ENCODE results near the gene TAF3.

TAF3 gene

GRCh38 chr10:8034466-8035005 lies 216.2 kb downstream of the TAF3 start:
- ATAC-seq (no peak), DNase-seq (no peak)

- ATAC-seq (peak; percentile 37), DNase-seq (no peak)
Measured at GRCh38 chr10:8035006-8035640, 216.8 kb downstream of the TAF3 start.

- ATAC-seq (no peak), DNase-seq (no peak)
Measured at GRCh38 chr10:8035641-8036470, 217.6 kb downstream of the TAF3 start.

GRCh38 chr10:8036506-8037198 lies 218.3 kb downstream of the TAF3 start:
- ATAC-seq (no peak), DNase-seq (no peak)

GRCh38 chr10:8037199-8037801 lies 219.0 kb downstream of the TAF3 start:
- peak; percentile 14 for DNase-seq

GRCh38 chr10:8037941-8038894 lies 219.9 kb downstream of the TAF3 start:
- DNase-seq (no peak), ATAC-seq (peak; percentile 8)

More at GRCh38 chr10:8037199-8037801, 219.0 kb downstream of the TAF3 start:
- no peak for ATAC-seq

GRCh38 chr10:8039321-8039881 lies 221.1 kb downstream of the TAF3 start:
- no peak for ATAC-seq
- no peak for DNase-seq

- no peak for DNase-seq
- no peak for ATAC-seq
Measured at GRCh38 chr10:8040651-8041050, 222.3 kb downstream of the TAF3 start.

GRCh38 chr10:8041284-8041991 lies 223.1 kb downstream of the TAF3 start:
- no peak for ATAC-seq
- DNase-seq: no peak

GRCh38 chr10:8041992-8042720 lies 223.9 kb downstream of the TAF3 start:
- ATAC-seq (no peak), DNase-seq (no peak)

GRCh38 chr10:8042721-8043568 lies 224.6 kb downstream of the TAF3 start:
- no peak for DNase-seq
- ATAC-seq: no peak

- ATAC-seq: no peak
- peak; percentile 54 for DNase-seq
Measured at GRCh38 chr10:8043569-8044306, 225.4 kb downstream of the TAF3 start.

- ATAC-seq (no peak), DNase-seq (no peak)
Measured at GRCh38 chr10:8044331-8044907, 226.1 kb downstream of the TAF3 start.

GRCh38 chr10:8044908-8045725 lies 226.8 kb downstream of the TAF3 start:
- ATAC-seq (no peak), DNase-seq (no peak)

GRCh38 chr10:8045726-8046494 lies 227.6 kb downstream of the TAF3 start:
- DNase-seq (no peak), ATAC-seq (no peak)
